Measurements from ENCODE around the gene SDC1.
"Not testable (repeated sequence)": the region's sequence is repeated elsewhere in the genome, so short reads cannot be mapped to it uniquely, and the experiment has no call there.

The SDC1 gene

GRCh38 chr2:20196657-20197161 is 28.2 kb downstream of the SDC1 start:
- no peak for DNase-seq (ENCODE audit: low read depth)

- no peak for DNase-seq (ENCODE audit: low read depth)
These were observed 28.8 kb downstream of the SDC1 start for GRCh38 chr2:20196053-20196656.

- DNase-seq (ENCODE audit: low read depth) = no peak
These were observed 29.4 kb downstream of the SDC1 start for GRCh38 chr2:20195431-20196033.

- not testable (repeated sequence) for DNase-seq (ENCODE audit: low read depth)
These were observed 29.9 kb downstream of the SDC1 start for GRCh38 chr2:20195016-20195411.

GRCh38 chr2:20194097-20195015 is 30.6 kb downstream of the SDC1 start:
- peak; percentile 13 for DNase-seq (ENCODE audit: low read depth)

- no peak for DNase-seq (ENCODE audit: low read depth)
These were observed 31.7 kb downstream of the SDC1 start for GRCh38 chr2:20193185-20193584.

- DNase-seq (ENCODE audit: low read depth) = no peak
These were observed 32.1 kb downstream of the SDC1 start for GRCh38 chr2:20192781-20193180.

- DNase-seq (ENCODE audit: low read depth) = no peak
These were observed 33.0 kb downstream of the SDC1 start for GRCh38 chr2:20191714-20192569.

- peak; percentile 40 for DNase-seq (ENCODE audit: low read depth)
These were observed 33.8 kb downstream of the SDC1 start for GRCh38 chr2:20190876-20191713.

GRCh38 chr2:20190170-20190569 is 34.8 kb downstream of the SDC1 start:
- no peak for DNase-seq (ENCODE audit: low read depth)

- no peak for DNase-seq (ENCODE audit: low read depth)
These were observed 35.5 kb downstream of the SDC1 start for GRCh38 chr2:20189299-20189931.

GRCh38 chr2:20188851-20189250 is 36.1 kb downstream of the SDC1 start:
- no peak for DNase-seq (ENCODE audit: low read depth)

- DNase-seq (ENCODE audit: low read depth) = no peak
These were observed 36.7 kb downstream of the SDC1 start for GRCh38 chr2:20188201-20188600.

- DNase-seq (ENCODE audit: low read depth) = no peak
These were observed 37.6 kb downstream of the SDC1 start for GRCh38 chr2:20187331-20187730.

- DNase-seq (ENCODE audit: low read depth) = no peak
These were observed 38.1 kb downstream of the SDC1 start for GRCh38 chr2:20186855-20187187.

- DNase-seq (ENCODE audit: low read depth) = peak; percentile 37
These were observed 38.7 kb downstream of the SDC1 start for GRCh38 chr2:20186078-20186854.

- peak; percentile 64 for DNase-seq (ENCODE audit: low read depth)
These were observed 39.5 kb downstream of the SDC1 start for GRCh38 chr2:20185176-20186022.

- DNase-seq (ENCODE audit: low read depth) = peak; percentile 74
These were observed 40.6 kb downstream of the SDC1 start for GRCh38 chr2:20184067-20184938.

Data from amniotic epithelial cell (primary cell).